Mucosa of gallbladder (tissue), 1 donor: ENCODE data around the gene IFNG. TPM values are rescaled to one million over a fixed set of nuclear protein-coding genes. Genes with fewer than 3 reads are reported as not detected.
"Not testable (repeated sequence)": the region's sequence is repeated elsewhere in the genome, so short reads cannot be mapped to it uniquely, and the experiment has no call there.

Experiments used
- DNase-seq: peaks from one replicate; pipeline ENCODE4 v3.0.0-alpha.2; 2020; ENCODE audit warnings: low spot score
- total RNA-seq: library from RNA; stranded (reverse); gene quantifications from one replicate; pipeline ENCODE4 v1.2.1, GENCODE V29; 2021
- donor health status: DM: no; HTN: no; CAD: no.

The IFNG gene
- total RNA-seq = 0.66 TPM

DNA sequence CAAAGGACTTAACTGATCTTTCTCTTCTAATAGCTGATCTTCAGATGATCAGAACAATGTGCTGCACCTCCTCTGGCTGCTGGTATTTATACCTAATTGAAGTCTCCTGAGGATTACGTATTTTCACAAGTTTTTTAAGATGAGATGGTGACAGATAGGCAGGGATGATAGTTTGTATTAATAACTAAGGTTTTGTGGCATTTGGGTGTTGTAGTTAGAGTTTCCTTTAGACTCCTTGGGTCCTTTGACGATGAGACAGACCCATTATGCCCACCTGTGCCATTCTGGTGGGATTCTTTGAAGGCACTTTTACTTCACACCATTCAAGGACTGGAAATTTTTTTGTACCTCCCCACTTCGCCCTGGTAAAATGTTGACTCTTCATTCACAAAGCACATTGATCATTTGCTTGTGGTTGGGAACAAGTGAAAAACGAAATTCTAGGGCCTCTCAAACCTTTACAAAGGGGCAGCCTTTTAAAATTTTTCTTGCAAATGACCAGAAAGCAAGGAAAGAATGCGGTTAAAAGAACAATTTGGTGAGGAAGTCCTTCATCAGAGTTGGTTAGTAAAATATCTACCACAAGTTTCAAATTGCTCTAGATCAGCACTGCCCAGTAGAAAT, at the start of gene IFNG:
TSS of gene IFNG (minus strand) at position 60 of the 624 bp plus-strand sequence. CDS start 125 bp downstream, outside the sequence.
- DNase-seq = no peak

DNA sequence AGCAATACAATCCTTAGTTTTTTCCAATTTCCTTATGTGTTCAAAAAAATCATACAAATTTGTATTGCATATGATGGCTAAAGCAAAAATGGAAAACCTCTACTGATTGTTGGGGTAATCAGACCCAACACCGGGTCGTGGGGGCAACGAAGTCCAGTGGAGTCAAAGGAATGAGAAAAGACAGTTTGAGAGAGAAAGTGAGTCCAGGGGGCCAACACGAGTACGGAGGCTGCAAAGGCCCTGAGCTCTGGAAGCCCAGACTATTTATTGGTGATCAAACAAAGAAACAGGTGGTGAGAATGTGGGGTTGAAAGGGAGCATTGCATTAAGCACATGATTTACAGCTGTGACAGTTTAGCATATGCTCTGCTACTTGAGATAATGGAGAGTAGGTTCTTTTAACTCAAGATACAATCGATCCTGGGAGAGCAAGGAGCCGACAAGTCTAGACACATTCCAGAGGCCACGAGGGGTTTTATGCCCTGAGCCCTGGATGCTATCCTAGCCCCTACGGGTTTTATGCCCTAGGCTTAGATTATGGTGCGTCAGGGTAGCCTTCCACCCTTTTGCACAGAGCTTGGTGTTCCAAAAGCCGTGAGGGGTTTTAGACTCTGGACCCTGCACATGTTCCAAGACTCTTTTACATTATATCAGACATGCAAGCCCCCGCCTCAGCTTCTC, 49.6 kb upstream of the IFNG start:
- DNase-seq = not testable (repeated sequence)

DNA sequence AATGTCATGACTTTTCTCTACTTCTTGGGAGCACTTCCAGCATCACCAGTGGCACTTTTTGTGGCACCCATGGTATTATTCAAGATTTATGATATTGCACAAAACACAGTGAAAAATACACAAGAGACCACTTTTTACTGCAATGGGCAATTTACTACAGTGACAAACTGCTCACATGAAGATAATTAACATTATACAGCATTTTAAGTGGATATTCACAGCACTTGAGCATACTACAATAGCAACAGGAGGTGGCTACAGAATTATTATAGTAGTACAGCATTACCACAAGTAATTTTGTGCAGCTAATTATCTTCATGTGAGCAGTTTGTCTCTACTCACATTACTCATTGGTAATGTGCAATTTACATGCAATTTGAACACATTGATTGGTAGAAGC, 47.7 kb upstream of the IFNG start:
- DNase-seq = no peak

DNA sequence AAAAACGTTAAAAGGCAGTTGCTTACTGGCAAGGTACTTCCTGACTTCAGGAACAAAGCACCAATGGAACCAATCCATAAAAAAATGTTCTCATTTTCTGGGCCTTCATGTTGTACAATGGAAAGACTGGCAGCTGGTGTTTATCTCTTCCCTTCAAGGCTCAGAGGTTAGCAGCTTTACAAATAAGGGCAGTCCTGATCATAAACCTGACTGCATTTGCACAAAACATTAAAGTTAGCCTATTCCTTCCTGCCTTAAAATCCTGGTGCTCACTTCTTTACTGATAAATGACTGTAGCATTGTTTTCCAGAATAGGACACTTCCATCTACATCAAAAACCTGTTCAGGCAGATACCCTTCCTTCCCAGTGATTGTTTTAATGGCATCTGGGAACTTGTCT, 46.9 kb upstream of the IFNG start:
- DNase-seq = no peak

DNA sequence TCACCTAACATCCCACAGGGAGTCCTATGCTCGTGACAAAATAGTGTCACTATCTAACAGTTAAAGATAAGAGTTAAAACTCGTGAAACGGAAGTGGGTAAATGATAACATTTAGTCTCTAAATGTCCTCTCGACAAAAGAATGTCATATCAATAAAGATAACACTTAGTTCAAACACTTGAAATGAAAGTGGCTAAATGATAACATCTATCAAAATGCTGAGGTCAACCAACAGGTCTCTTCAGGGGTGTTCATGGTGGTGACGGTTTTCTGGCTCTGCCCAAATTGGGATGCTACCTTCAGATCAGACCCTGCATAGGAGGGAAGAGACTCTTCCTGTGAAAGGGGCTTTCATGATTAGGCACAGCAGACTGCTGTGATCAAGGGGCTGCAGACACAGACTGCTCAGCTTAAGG, 43.9 kb upstream of the IFNG start:
- DNase-seq = no peak

DNA sequence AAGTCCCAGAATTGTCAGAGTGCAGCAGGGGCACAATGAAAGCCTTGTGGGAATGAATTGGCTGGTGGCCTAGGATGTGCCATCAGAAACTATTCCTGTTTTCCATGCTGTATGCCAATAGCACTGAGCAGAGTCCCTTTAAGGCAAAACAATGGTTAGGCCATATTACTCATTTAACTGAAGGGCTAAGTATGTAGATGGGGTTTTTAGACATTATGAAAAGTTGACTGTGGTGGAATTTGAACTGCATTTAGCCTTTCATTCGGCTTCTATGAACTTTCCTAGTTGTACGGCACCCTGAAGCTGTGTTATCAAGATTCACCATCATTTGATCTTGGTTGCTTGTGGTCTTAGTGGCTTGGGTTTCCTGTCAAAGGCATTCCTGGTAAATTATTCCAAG, 41.3 kb upstream of the IFNG start:
- DNase-seq = no peak

DNA sequence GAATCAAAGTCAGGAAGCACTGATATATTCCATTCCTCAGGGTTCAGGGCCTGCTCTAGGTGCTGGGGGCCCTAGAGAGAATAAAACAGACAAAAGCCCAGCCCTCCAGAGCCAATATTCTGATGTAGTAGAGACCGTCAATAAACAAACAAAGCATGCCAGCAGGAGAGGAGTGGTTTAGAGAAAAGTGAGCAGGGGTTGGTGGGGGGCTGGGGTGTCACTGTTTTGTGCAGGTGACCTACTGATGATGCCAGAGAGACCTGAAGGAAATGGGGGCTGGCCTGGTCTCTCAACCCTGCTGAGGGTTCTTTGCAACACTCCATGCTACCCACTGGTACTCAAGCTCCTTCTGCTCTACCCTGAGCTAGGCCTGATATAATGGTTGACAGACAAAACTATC, 39.6 kb upstream of the IFNG start:
- no peak for DNase-seq

DNA sequence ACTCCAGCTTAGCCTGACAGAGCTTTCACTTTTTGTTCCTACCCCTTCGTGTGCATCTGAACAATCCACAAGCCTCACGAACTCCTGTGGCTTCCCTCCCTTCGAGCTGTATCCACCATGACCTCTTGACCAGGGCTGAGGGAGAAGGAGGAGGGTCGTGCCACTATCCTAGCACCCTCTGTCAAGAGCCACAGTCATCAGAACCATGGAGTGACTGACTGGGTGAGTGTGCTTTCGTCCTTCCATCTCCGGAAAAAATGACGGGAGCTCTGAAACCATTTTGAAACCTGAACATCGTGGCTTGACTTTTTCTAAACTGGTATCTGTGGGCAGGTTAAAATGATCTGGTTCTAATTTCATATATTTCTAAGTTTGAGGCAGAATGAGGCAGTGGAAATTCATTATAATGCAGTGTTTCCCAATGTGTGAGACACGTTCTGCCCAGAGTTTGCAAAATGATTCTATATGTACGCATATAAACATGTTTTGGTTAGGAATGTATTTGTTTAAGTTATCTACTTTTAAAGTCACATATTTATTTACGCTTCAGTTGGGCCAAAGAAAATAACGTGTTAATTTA, 39.1 kb upstream of the IFNG start:
- DNase-seq = no peak

DNA sequence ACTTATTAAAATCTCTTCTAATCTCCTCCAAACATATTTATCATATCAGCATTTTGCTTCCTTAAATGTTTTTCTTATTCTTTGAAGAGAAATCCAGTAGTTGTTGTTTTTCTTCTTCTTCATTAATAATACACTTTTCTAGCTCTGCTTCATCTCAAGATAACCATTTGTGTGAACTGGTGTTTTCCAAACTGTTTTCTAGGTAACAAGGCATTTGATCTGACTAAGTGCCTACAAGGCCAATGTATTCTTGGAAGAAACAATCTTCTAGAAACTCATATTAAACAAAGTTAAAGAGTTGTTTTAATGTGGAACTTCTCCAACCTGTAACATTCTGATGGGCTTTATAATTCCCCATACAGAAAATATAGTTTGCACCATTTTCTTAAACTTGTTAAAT, 30.8 kb upstream of the IFNG start:
- DNase-seq = no peak

DNA sequence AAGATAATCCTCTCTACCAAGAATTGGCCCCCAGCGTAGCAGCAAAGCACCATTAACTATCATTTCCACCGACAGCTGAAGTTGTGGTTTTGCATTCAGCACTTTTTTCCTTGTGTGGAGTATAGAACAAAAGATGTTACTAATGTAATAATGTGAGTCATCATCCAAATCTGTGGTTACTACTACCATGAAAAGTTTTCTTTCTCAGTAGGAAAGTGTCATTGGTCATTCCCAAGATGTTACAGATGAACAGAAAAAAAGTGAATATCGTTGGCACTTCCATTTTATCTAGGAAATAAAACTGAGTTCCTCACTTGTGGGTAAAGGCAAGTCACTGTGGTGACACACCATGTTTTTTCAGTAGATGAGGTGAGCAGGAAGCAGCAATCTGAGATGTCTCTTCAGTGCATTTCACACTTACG, 30.3 kb upstream of the IFNG start:
- no peak for DNase-seq

DNA sequence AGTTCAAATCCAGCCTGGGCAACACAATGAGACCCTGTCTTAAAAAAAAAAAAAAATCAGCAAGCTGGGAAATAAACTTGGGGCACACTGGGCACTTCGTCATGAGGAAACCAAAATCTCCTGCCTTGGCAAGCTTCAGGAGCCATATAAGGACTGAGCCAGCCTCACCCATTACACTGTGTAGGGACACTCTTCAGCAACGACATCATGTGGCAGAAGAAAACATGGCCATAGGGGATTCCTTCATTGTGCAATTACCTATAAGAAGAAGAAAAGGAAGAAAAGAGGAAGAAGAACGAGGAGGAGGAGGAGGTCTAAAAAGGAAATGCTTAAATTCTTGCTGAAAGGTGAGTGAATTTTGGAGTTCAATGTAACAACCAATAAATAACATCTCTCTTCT, 26.1 kb upstream of the IFNG start:
- DNase-seq = no peak

DNA sequence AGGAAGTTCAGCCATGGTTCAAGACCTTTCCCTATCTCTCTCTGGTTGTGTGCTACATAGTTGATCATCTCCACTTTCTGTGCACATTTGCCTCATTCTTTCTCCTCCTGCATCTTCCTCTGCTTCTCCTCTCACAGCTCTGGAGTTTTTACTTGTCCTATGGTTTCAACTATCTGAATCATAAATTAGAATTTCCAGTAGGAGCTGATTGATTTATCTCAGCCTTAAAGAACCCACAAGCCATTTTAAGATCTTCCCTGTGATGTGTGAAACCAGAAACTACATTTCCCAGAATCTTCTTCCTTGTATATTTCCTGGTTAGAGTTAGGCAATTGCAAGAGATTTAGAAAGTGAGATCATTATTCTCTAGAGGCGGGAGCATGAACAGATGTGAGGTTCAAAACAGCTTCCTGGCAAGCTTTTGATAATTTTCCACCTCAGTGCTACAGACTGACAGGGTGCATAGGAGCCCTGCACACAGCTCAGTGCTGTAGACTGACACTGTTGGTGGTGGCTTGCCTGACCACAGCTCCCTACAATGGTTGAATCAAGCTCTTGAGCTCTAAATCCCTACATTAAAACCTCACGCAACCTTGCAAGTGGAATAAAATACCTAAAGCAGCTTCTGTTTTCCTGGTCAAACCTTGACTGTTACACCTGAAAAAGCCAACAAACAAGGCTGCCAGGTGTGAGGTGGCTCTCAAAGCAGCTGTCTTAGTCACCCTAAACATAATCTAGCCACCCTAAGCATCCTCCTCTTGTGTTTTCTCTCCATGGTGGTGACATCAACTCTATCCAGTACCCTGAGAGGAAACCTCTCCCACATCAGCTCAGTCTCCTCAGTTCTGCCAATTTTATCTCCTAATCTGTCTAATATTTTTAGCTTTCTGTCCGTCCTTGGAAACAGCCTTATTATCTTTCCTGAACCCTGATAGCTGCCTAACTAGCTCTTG, 21.5 kb upstream of the IFNG start:
- DNase-seq = no peak

DNA sequence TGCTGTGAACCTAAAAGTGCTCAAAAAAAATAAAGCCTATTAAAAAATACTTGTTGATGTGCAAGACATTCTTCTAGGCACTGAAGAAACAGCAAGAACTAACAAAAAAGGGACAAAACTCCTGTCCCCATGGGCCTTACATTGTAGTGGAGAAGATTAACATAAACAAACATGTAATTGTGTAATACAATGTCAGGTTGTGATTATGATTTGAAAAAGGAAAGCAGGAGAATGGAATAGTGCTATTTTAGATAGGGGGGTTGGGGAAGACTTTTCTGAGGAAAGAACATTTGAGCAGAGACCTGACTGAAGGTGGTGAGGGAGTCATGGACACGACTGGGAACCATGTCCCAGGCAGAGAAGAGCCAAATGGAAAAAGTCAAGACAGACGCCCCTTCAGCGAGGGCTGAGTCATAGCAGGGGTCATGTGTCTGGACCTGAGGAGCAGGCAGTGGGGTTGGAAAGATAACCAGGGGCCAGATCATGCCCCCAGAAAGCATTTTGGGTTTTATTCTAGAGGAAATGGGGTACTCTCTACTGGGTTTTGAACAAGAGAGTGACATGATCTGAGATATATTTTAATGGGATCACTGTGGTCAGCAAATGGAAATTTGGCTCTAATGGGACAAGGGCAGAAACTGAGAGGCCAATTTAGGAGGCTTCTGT, 19.4 kb upstream of the IFNG start:
- DNase-seq = no peak

DNA sequence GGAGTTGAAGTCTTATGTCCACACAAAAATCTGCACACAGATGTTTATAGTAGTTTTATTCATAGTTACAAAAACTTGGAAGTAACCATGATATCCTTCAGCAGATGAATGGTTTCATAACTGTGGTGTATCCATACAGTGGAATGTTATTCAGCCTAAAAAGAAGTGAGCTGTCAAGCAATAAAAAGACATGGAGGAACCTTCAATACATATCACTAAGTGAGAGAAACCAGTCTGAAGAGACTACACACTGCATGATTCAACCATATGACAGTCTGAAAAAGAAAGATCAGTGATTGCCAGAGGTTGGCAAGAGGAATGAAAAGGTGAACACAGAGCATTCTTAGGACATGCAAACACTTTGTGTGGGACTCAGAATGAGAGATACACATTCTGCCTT, 18.6 kb upstream of the IFNG start:
- DNase-seq = no peak

DNA sequence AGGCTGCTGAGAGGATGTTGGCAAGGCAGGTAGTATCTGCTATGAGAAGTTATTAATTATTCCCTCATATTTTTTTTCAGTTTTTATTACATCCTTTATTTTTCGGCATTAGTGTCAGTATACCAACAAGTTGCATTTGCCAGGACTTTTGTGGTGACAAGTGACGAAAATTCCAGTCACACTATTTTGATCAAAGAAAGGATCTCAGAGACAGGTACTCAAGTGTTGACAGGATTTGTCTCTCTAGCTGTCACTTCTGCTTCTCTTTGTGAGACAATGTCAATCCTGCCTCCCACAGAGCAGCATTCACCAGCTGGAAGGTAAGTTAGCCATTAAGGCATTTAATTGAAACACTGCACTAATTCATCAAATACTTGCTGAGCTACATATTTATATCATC, 18.0 kb upstream of the IFNG start:
- DNase-seq = no peak

DNA sequence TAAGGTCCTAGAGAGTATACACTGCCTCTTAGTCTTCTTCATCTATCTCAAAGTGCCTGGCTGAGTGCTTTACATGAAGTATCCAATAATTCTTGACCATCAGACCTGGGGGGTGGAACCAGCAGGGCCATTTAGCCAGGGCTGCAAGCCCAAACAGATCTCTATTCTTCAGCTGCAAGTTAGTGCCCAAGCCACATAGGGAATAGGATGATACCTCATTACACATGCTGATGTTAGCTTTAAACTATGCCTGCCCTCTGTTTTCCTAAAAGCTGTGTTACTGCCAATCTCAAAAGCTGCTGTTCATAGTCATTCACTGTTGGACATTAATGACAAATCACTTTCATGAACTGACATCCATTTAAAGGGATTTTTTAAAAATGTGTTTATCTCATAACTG, 16.7 kb upstream of the IFNG start:
- no peak for DNase-seq

DNA sequence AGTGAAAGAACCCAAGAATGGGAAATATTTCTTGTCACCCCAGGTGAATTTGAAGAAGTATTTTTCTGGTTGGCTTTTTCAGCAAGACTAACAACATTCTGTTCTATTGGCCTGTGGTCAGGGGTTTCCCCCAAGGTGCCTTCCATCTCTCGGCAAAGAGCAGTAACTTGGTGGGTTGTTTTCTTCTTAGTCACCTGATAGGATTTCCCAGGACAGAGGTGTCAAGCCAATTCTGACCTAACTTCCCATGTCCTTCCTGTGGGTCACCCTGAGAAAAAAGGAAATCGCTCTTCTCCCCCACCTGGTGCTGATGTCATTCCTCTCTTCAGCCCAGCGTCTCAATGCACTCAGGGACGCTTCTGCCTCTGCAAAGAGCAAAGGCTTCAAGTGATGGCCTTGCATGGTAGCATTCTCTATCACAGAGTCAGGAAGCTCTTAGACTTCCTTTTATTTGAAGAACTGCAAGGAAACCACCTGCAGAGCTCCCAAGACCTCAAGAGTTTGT, 16.1 kb upstream of the IFNG start:
- DNase-seq = no peak

DNA sequence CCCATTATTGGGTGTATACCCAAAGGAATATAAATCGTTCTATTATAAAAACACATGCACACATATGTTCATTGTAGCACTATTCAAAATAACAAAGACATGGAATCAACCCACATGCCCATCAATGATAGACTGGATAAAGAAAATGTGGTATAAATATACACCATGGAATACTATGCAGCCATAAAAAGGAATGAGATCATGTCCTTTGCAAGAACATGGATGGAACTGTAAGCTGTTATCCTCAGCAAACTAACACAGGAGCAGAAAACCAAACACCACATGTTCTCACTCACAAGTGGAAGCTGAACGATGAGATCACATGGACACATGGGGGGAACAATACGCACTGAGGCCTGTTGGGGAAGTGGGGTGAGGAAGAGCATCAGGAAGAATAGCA, 15.2 kb upstream of the IFNG start:
- not testable (repeated sequence) for DNase-seq

DNA sequence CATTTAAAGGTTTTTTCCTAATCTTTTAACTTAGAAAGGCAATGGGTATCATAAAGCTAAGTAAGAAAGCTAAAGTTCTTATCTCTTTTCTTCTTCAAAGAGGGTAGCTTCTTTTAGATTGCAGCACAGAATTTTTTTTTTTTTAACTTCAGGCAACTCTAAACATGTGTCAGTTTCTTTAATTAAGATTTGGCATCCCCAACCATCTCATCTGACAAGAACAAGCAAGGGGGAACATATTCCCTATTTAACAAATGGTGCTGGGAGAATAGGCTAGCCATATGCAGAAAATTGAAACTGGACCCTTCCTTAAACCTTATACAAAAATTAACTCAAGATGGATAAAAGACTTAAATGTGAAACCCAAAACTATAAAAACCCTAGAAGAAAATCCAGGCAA, 14.3 kb upstream of the IFNG start:
- DNase-seq = no peak

DNA sequence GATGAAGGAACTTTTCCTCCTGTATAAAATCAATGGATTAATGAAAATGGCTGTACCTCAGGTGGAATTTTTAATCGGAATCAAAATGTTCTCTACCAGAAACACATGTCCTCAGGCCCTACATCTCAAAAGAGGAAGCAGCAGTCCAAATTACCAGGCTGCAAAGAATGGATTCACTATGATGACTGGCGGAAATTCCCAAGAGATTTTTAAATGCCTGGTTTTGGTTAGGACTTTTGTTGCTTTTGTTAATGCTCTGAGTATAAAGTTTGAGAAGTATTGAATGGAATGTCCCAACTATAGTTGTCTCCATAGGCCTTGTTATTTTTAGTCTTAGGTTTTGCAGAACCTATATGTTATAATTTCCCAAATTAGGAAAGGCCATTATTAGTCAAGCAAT, 11.2 kb upstream of the IFNG start:
- no peak for DNase-seq

DNA sequence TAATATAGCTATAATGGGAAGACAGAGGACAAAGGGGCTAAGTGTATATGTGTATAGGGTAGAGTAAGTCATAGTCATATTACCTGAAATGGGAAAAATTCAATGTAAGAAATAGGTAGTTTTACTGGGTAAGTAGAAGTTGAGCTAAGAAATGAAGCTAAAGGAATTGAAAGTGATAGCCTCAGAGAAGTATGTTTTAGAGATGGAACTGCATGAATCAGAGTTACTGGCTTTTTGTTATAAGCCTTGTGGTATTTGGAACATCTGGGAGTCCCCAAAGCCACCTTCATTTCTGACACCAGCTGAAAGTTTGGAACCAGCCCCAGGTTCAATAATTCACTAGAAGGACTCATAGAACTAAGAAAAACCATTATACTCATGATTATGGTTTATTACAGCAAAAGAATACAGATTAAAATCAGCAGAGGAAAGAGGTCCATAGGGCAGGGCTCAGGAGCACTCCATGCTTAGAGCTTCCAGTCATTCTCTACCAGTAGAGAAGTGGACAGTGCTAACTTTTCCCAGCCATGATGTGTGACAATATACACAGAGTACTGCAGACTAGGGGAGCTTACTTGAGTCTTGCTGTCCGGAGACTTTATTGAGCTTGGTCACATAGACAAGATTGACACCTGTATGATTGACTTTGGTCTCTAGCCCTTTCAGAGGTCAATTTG, 9.8 kb upstream of the IFNG start:
- DNase-seq = no peak
